Measurements from ENCODE around the gene STH. TPM values are rescaled to one million over a fixed set of nuclear protein-coding genes. Genes with fewer than 3 reads are reported as not detected.

The STH gene
- total and polyA plus RNA-seq, 2 experiments from 2014 or later, result not detected

DNA sequence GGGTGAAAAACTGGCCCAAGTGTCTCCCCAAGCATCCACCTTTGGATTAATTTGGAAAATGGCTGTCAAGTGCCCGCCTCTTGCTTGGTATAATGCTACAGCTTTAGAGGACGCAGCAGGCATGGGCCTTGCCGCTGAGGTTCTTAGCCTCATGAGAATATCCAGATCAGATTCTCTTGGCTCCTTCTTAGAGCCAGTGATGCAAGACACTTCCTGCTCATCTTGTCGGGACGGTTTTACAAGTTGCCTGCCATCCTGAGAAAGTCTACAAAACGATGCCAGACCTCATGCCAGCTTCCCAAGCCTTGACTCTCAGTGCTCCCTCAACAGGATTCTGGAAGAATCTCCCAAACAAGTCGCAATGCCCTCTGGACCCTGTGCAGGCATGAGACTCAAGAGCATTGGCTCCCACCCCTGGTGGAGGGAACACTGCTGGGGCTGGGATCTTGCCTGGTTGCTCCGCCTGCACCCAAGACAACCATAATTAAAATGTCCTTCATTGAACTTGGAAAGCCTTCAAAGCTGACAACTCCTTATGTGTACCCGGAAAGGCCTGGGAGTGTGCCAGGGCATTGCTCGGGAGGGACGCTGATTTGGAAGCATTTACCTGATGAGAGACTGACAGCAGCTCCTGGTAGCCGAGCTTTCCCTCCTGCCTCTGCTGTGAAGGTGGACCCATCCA is 25.8 kb upstream of the STH start:
- Histone ChIP-seq H3K36me3 (no peaks in the 10 kb centered on the region), H3K4me3 (no peak overlapping the region), H3K4me1 (ENCODE audit: low read depth) (peaks cover 6% of the 10 kb centered on the region), H3K27ac (no peak overlapping the region), H3K9me3 (ENCODE audit: low read depth) (no peaks in the 10 kb centered on the region), H3K27me3 (no peaks in the 10 kb centered on the region)
- DNase-seq (ENCODE audit: low read depth in 1 of 2, low spot score in 1 of 2), result no peak
- TF ChIP-seq, protein P1, sequence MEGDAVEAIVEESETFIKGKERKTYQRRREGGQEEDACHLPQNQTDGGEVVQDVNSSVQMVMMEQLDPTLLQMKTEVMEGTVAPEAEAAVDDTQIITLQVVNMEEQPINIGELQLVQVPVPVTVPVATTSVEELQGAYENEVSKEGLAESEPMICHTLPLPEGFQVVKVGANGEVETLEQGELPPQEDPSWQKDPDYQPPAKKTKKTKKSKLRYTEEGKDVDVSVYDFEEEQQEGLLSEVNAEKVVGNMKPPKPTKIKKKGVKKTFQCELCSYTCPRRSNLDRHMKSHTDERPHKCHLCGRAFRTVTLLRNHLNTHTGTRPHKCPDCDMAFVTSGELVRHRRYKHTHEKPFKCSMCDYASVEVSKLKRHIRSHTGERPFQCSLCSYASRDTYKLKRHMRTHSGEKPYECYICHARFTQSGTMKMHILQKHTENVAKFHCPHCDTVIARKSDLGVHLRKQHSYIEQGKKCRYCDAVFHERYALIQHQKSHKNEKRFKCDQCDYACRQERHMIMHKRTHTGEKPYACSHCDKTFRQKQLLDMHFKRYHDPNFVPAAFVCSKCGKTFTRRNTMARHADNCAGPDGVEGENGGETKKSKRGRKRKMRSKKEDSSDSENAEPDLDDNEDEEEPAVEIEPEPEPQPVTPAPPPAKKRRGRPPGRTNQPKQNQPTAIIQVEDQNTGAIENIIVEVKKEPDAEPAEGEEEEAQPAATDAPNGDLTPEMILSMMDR (IDR thresholded peaks at IDR 0.05; ENCODE audit: low read depth, low read length), result no peak

DNA sequence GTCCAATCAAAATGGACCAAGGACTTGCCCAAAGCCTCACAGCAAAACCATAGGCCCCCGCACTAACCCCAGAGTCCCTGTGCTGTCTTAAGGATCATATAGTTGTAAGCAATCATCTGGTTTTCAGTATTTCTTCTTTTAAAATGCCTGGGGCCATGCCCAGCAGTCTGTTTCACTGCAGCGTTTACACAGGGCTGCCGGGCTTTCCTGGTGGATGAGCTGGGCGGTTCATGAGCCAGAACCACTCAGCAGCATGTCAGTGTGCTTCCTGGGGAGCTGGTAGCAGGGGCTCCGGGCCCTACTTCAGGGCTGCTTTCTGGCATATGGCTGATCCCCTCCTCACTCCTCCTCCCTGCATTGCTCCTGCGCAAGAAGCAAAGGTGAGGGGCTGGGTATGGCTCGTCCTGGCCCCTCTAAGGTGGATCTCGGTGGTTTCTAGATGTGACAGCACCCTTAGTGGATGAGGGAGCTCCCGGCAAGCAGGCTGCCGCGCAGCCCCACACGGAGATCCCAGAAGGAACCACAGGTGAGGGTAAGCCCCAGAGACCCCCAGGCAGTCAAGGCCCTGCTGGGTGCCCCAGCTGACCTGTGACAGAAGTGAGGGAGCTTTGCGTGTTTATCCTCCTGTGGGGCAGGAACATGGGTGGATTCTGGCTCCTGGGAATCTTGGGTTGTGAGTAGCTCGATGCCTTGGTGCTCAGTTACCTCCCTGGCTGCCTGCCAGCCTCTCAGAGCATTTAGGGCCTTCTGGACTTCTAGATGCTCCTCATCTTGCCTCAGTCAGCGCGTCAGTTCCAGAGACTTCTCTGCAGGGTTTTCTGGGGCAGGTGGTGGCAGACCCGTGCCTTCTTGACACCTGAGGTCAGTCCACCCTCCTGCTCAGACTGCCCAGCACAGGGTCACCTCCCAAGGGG is 24.8 kb upstream of the STH start:
- DNase-seq (ENCODE audit: low read depth in 1 of 2, low spot score in 1 of 2), result no peak
- H3K36me3 ChIP-seq, result no peaks in the 10 kb centered on the region
- TF ChIP-seq, protein P1 (IDR thresholded peaks at IDR 0.05; ENCODE audit: low read depth, low read length), result no peak
- peaks cover 6% of the 10 kb centered on the region for H3K4me1 ChIP-seq (ENCODE audit: low read depth)
- no peaks in the 10 kb centered on the region for H3K9me3 ChIP-seq (ENCODE audit: low read depth)
- no peaks in the 10 kb centered on the region for H3K27me3 ChIP-seq
- H3K27ac ChIP-seq, result no peak overlapping the region
- H3K4me3 ChIP-seq, result no peak overlapping the region

DNA sequence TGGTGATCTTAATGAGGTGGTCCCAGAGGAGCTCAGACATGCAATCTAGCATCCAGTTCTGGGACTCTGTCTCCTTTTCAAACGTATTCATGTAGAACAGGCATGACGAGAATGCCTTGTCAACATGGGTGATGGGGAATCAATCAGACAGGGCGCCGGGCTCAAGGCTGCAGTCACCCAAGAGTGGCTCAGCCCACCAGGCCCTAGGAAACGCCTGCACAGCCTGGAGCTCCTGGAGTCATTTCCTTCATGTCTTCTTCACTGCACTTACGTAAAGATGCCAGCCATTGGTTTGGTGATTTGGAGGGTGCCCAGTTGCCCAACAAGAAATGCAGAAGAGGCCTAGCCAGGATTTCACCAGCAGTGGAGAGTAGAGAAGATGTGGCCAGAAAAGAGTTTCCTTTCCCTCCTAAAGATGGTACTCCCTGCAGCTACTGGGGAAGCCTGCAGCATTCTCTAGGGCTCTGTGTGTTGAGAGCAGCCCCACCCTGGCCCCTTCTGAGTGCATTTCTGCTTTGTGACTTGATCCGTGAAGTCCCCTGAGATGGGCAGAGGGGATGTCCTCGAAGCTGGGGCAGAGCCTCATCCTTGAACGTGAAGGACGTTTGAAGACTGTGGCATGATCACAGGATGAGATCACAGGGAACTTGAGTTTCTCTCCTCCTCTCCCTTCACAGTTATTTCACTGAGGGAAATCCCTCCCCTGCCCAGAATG is 24.0 kb upstream of the STH start:
- Histone ChIP-seq H3K4me1 (ENCODE audit: low read depth) (peaks cover 6% of the 10 kb centered on the region), H3K9me3 (ENCODE audit: low read depth) (no peaks in the 10 kb centered on the region)
- TF ChIP-seq, protein P1 (IDR thresholded peaks at IDR 0.05; ENCODE audit: low read depth, low read length), result no peak

DNA sequence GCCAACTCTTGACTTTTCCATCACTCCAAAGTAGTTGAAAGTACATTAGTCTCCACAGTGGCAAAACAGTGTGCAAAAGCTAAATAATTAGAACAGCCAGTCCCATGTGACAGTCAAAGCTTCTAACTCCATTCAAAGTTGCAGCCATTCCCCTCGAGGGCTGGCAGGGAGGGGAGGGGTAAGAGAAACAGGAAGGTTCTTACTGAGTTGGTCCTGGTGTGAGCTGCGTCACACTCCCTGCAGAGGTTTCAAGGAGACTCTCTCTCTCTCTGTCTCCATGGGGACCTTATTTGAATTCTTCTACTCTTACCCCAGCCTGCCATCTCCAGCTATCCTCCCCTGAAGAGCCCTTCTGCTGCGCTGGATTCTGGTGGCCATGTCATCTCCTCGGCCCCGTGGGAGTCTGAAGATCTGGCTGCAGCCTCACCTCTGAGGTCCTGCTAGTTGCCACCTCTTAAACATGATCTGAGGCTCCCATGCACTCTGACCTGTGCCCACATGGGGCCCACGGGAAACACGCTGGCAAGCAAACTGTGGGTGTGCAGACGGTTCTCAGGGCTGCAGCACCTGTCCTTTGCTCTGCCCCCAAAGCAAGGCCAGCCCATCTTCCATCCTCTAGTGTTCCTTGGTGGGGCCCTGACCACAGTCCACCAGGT is 23.3 kb upstream of the STH start:
- Histone ChIP-seq H3K4me1 (ENCODE audit: low read depth) (peaks cover 6% of the 10 kb centered on the region), H3K9me3 (ENCODE audit: low read depth) (no peaks in the 10 kb centered on the region), H3K27me3 (no peaks in the 10 kb centered on the region), H3K27ac (no peak overlapping the region), H3K36me3 (no peaks in the 10 kb centered on the region), H3K4me3 (no peak overlapping the region)
- no peak for DNase-seq (ENCODE audit: low read depth in 1 of 2, low spot score in 1 of 2)
- TF ChIP-seq, protein P1 (IDR thresholded peaks at IDR 0.05; ENCODE audit: low read depth, low read length), result no peak

More for the DNA sequence above, 24.0 kb upstream of the STH start:
- Histone ChIP-seq H3K27ac (no peak overlapping the region), H3K27me3 (no peaks in the 10 kb centered on the region), H3K36me3 (no peaks in the 10 kb centered on the region), H3K4me3 (no peak overlapping the region)
- no peak for DNase-seq (ENCODE audit: low read depth in 1 of 2, low spot score in 1 of 2)

DNA sequence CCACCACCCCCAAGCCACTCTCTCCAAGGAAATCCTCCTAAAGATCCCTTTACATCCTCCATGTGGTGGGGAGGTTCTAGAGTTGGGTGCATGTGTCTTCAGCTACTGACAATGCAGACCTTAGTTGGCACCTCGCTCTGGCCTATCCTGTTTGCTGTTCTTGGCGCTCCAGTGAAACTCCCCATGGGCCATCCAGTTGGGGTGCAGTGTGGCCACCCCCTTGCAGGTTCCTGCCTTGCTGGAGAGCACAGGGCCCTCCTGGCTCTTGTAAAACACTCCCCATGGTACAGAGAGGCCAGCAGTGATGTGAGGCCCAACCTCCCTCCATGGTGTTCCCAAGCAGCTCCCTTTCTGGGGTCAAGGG is 22.7 kb upstream of the STH start:
- TF ChIP-seq, protein P1 (IDR thresholded peaks at IDR 0.05; ENCODE audit: low read depth, low read length), result no peak
- H3K4me1 ChIP-seq (ENCODE audit: low read depth), result peaks cover 6% of the 10 kb centered on the region
- no peaks in the 10 kb centered on the region for H3K36me3 ChIP-seq
- no peak overlapping the region for H3K27ac ChIP-seq
- H3K9me3 ChIP-seq (ENCODE audit: low read depth), result no peaks in the 10 kb centered on the region
- no peaks in the 10 kb centered on the region for H3K27me3 ChIP-seq
- H3K4me3 ChIP-seq, result no peak overlapping the region
- DNase-seq (ENCODE audit: low read depth in 1 of 2, low spot score in 1 of 2), result no peak
